HepG2 (cell line): ENCODE data around the gene TTK. TPM values are rescaled to one million over a fixed set of nuclear protein-coding genes. Genes with fewer than 3 reads are reported as not detected.
"Not testable (repeated sequence)": the region's sequence is repeated elsewhere in the genome, so short reads cannot be mapped to it uniquely, and the experiment has no call there.

ENCODE experiments used
- ATAC-seq: fragments of 200-7000 bp; cut with Tn5 transposase; 3 replicates; pipeline ENCODE4 v1.9.1; 2020; ENCODE audit warnings: mild to moderate bottlenecking, moderate library complexity
- BruUV-seq: library from RNA; stranded (reverse); fragments of 400-500 nt; replicated peaks from 2 replicates; lab custom pipeline; 2021; lab: Mats Ljungman, UMichigan
- CTCF ChIA-PET: fragments of 300-600 bp; formaldehyde crosslinking; extraction: SDS; loops from one replicate; lab custom pipeline; 2021; ENCODE audit warnings: low total read pairs, inconsistent platforms, low intra/inter-chr PET ratio; lab: Yijun Ruan, JAX
- POLR2A ChIA-PET: fragments of 350-600 bp; sonication (Branson Sonifier 250); formaldehyde crosslinking; loops from one replicate; lab custom pipeline; 2020; ENCODE audit warnings: antibody characterized with exemption, inconsistent platforms; lab: Yijun Ruan, JAX
- DNase-seq: peaks from one replicate; pipeline ENCODE4 v3.0.0-alpha.2; 2015; ENCODE audit warnings: low spot score
- FAIRE-seq: peaks from 3 replicates; lab custom pipeline; 2011; peaks lifted over from hg19 to GRCh38; lab: Jason Lieb, UNC
- H2AFZ ChIP-seq: one replicate; pipeline ENCODE4 v1.6.1; 2011; ENCODE audit warnings: low read length, inconsistent platforms
- H3K27ac ChIP-seq: fragments of 300-600 bp; 3 replicates; pipeline ENCODE4 v1.8.0; 2011; ENCODE audit warnings: mixed run types, mild to moderate bottlenecking, mixed read lengths, low read length, inconsistent platforms; ENCODE audit not compliant: insufficient read depth; ENCODE audit errors: extremely low read length
- H3K27me3 ChIP-seq, 2 experiments: fragments of 200-600 bp in 1 of 2; 2 replicates in 1 of 2; 3 replicates in 1 of 2; pipeline versions ENCODE4 v1.6.0 to v1.8.0; 2011; ENCODE audit warnings: low read length in 2 of 2, mild to moderate bottlenecking in 2 of 2, moderate library complexity in 2 of 2, inconsistent platforms in 1 of 2; ENCODE audit not compliant: insufficient read depth in 2 of 2, control insufficient read depth in 1 of 2
- H3K36me3 ChIP-seq, 2 experiments: fragments of 200-600 bp in 1 of 2; replicated peaks in 1 of 2; 2 replicates in 1 of 2; 3 replicates in 1 of 2; pipeline versions ENCODE4 v1.5.1 to v1.8.0; 2011; ENCODE audit warnings: low read length in 2 of 2, inconsistent platforms in 1 of 2; ENCODE audit not compliant: insufficient read depth in 2 of 2, control insufficient read depth in 1 of 2
- H3K4me1 ChIP-seq: 2 replicates; pipeline ENCODE4 v1.5.1; 2012; ENCODE audit warnings: low read length, inconsistent platforms; ENCODE audit not compliant: insufficient read depth
- H3K4me2 ChIP-seq: 2 replicates; pipeline ENCODE4 v1.6.0; 2011; ENCODE audit warnings: low read depth, low read length, inconsistent platforms
- H3K4me3 ChIP-seq, 3 experiments: fragments of 200-600 bp in 1 of 3; sonication (generic), shearing (Covaris generic) in 1 of 3; replicated peaks in 1 of 3; 2 replicates each; pipeline ENCODE4 v1.5.1; 2011 to 2016; ENCODE audit warnings: low read length in 3 of 3, inconsistent platforms in 2 of 3, low read depth in 2 of 3, mild to moderate bottlenecking in 2 of 3, control low read depth in 1 of 3, mixed read lengths in 1 of 3; ENCODE audit not compliant: insufficient read depth in 1 of 3
- H3K79me2 ChIP-seq: one replicate; pipeline ENCODE4 v1.6.1; 2011; ENCODE audit warnings: low read length, inconsistent platforms; ENCODE audit not compliant: insufficient read depth
- H3K9ac ChIP-seq: 2 replicates; pipeline ENCODE4 v1.6.0; 2011; ENCODE audit warnings: mild to moderate bottlenecking, low read depth, low read length, inconsistent platforms; ENCODE audit not compliant: insufficient read depth
- H3K9me3 ChIP-seq: 2 replicates; pipeline ENCODE4 v1.5.1; 2012; ENCODE audit warnings: mild to moderate bottlenecking, low read length
- H4K20me1 ChIP-seq: 2 replicates; pipeline ENCODE4 v1.6.0; 2011; ENCODE audit warnings: inconsistent platforms, mild to moderate bottlenecking, low read length, moderate library complexity; ENCODE audit not compliant: insufficient read depth
- CENPBD1 ChIP-seq: sonication (generic); formaldehyde crosslinking; IDR thresholded peaks from 2 replicates; pipeline ENCODE4 v1.8.0; 2022; ENCODE audit warnings: missing genetic modification reagents, low read depth, mild to moderate bottlenecking, borderline replicate concordance
- EED ChIP-seq: sonication (generic); formaldehyde crosslinking; IDR thresholded peaks from 2 replicates; pipeline ENCODE4 v1.5.0; 2020; ENCODE audit warnings: mild to moderate bottlenecking, missing genetic modification reagents
- KMT2B ChIP-seq: IDR thresholded peaks from 2 replicates; pipeline ENCODE4 v1.6.1; 2016; ENCODE audit warnings: missing genetic modification reagents, missing compliant biosample characterization
- LCORL ChIP-seq, 2 experiments: fragments of 450-650 bp in 1 of 2; sonication (generic) in 1 of 2; formaldehyde crosslinking in 1 of 2; IDR thresholded peaks; 2 replicates each; pipeline versions ENCODE4 v1.5.0 to v1.6.1; 2017 to 2020; ENCODE audit warnings: antibody characterized with exemption in 1 of 2, missing genetic modification reagents in 1 of 2
- MAF1 ChIP-seq: sonication (generic); formaldehyde crosslinking; IDR thresholded peaks from 2 replicates; pipeline ENCODE4 v1.5.0; 2020; ENCODE audit warnings: missing genetic modification reagents, borderline replicate concordance
- MAX ChIP-seq: IDR thresholded peaks from 2 replicates; pipeline ENCODE4 v1.6.1; 2012; ENCODE audit warnings: inconsistent platforms
- MBD4 ChIP-seq: IDR thresholded peaks from 2 replicates; pipeline ENCODE4 v1.6.1; 2012; ENCODE audit warnings: low read length, inconsistent platforms, borderline replicate concordance
- PAF1 ChIP-seq: IDR thresholded peaks from 2 replicates; pipeline ENCODE4 v1.6.1; 2016; ENCODE audit warnings: missing genetic modification reagents, missing compliant biosample characterization
- RFX3 ChIP-seq: IDR thresholded peaks from 2 replicates; pipeline ENCODE4 v1.6.1; 2016; ENCODE audit warnings: missing biosample characterization, missing genetic modification reagents
- RFXAP ChIP-seq: sonication (generic); formaldehyde crosslinking; IDR thresholded peaks from 2 replicates; pipeline ENCODE4 v1.4.0; 2020; ENCODE audit warnings: missing genetic modification reagents, borderline replicate concordance
- SMAD1 ChIP-seq: sonication (generic); formaldehyde crosslinking; IDR thresholded peaks from 2 replicates; pipeline ENCODE4 v1.4.0; 2020; ENCODE audit warnings: missing genetic modification reagents, low read depth, mild to moderate bottlenecking, borderline replicate concordance
- SP4 ChIP-seq: sonication (generic); formaldehyde crosslinking; IDR thresholded peaks from 2 replicates; pipeline ENCODE4 v1.8.1; 2023; ENCODE audit warnings: mild to moderate bottlenecking, missing genetic modification reagents
- SPEN ChIP-seq: sonication (generic); formaldehyde crosslinking; IDR thresholded peaks from 2 replicates; pipeline ENCODE4 v1.5.1; 2020; ENCODE audit warnings: low read depth, mild to moderate bottlenecking, missing genetic modification reagents
- ZFP37 ChIP-seq: sonication (generic); formaldehyde crosslinking; IDR thresholded peaks from 2 replicates; pipeline ENCODE4 v1.4.0; 2020; ENCODE audit warnings: missing genetic modification reagents, borderline replicate concordance
- ZKSCAN8 ChIP-seq: IDR thresholded peaks from 2 replicates; pipeline ENCODE4 v1.6.1; 2016; ENCODE audit warnings: borderline replicate concordance, missing genetic modification reagents, missing compliant biosample characterization
- ZNF230 ChIP-seq: sonication (generic); formaldehyde crosslinking; IDR thresholded peaks from 2 replicates; pipeline ENCODE4 v1.4.0; 2020; ENCODE audit warnings: mild to moderate bottlenecking, missing genetic modification reagents
- ZNF414 ChIP-seq: sonication (generic); formaldehyde crosslinking; IDR thresholded peaks from 2 replicates; pipeline ENCODE4 v1.5.0; 2020; ENCODE audit warnings: missing genetic modification reagents
- ZNF549 ChIP-seq: sonication (generic); formaldehyde crosslinking; IDR thresholded peaks from 2 replicates; pipeline ENCODE4 v1.5.0; 2020; ENCODE audit warnings: missing genetic modification reagents
- WGBS: methylation state at CpG from one replicate; pipeline ENCODE4 v1.1.6; 2017; ENCODE audit warnings: low lambda C conversion rate; 5-methylcytosine and 5-hydroxymethylcytosine counted together
- in situ Hi-C: cut with HindIII; loops from 2 replicates; pipeline ENCODE4 v1.10.0; 2017; ENCODE audit warnings: low pct_unique_long_range_greater_than_20kb; ENCODE audit not compliant: extremely low pct_ligation_motif_present
- intact Hi-C: fragments of 100-400 bp; cut with micrococcal nuclease; formaldehyde crosslinking; loops from one replicate; pipeline ENCODE4 v1.10.0; 2022; ENCODE audit not compliant: unreplicated experiment
- polyA plus RNA-seq, 8 experiments: library from polyadenylated mRNA; depleted of rRNA in 3 of 8; stranded (reverse) in 7 of 8; unstranded in 1 of 8; fragments of >200 nt; fragmentation: Illumina TruSeq in 4 of 8; extraction: Trizol in 4 of 8; gene quantifications; 2 replicates each; pipeline versions ENCODE4 v1.2.1 to v1.2.3, GENCODE V29; 2011 to 2016; ENCODE audit warnings: low read depth in 4 of 8, missing spikeins in 1 of 8, mixed read lengths in 1 of 8; ENCODE audit not compliant: insufficient read depth in 1 of 8
- total RNA-seq, 5 experiments: library from RNA; depleted of rRNA; stranded (reverse); fragments of >200 nt; fragmentation: Illumina TruSeq; extraction: Trizol; gene quantifications; 2 replicates each; pipeline ENCODE4 v1.2.3, GENCODE V29; 2016; ENCODE audit warnings: low read depth in 1 of 5

The TTK gene
- total and polyA plus RNA-seq, 2 of the 13 experiments (the other 11 are each of a cell fraction or from before 2014, with no cell fraction given) = 8.6 to 33.2 TPM

- POLR2A ChIA-PET, H3K4me3 ChIP-seq, H3K4me2 ChIP-seq, in situ Hi-C loops, BruUV-seq, H3K4me1 ChIP-seq, H3K9ac ChIP-seq, H4K20me1 ChIP-seq, DNase-seq, FAIRE-seq, ATAC-seq, H3K36me3 ChIP-seq, H3K9me3 ChIP-seq, CTCF ChIA-PET, H3K27ac ChIP-seq, intact Hi-C loops, H3K79me2 ChIP-seq, H3K27me3 ChIP-seq, H2AFZ ChIP-seq: not testable (repeated sequence)
- WGBS = 42% methylated on average over 12 of the region's 19 CpGs
These were observed 66.0 kb downstream of the TTK start for GRCh38 chr6:80070431-80070830.

GRCh38 chr6:80077067-80077466 lies 72.6 kb downstream of the TTK start:
- intact Hi-C loops = no loop called here
- Histone ChIP-seq H3K4me2 (no peak overlapping the region), H4K20me1 (no peaks in the 10 kb centered on the region), H3K9me3 (no peaks in the 10 kb centered on the region), H2AFZ (no peak overlapping the region), H3K9ac (no peak overlapping the region), H3K4me1 (no peaks in the 10 kb centered on the region), H3K36me3 (no peaks in the 10 kb centered on the region), H3K4me3 (no peak overlapping the region), H3K79me2 (no peaks in the 10 kb centered on the region), H3K27me3 (no peaks in the 10 kb centered on the region), H3K27ac (no peak overlapping the region)
- ATAC-seq = no peak
- no TSS peak for BruUV-seq
- in situ Hi-C loops = no loop called here
- 0% methylated on average over 1 of the region's 1 CpG for WGBS
- no peak for FAIRE-seq
- no peak for DNase-seq
- CTCF ChIA-PET = no interaction called here
- POLR2A ChIA-PET = no interaction called here
- TF ChIP-seq CENPBD1 (CRISPR knock-in tag) = no peak
- no peak for TF ChIP-seq MAF1
- no peak for TF ChIP-seq PAF1 (CRISPR knock-in tag)
- TF ChIP-seq RFXAP (CRISPR knock-in tag) = no peak
- TF ChIP-seq SMAD1 (CRISPR knock-in tag) = no peak
- TF ChIP-seq RFX3 (CRISPR knock-in tag) = no peak
- TF ChIP-seq EED (CRISPR knock-in tag) = no peak
- TF ChIP-seq ZFP37 (CRISPR knock-in tag) = no peak
- TF ChIP-seq MBD4 = no peak
- no peak for TF ChIP-seq LCORL (IDR thresholded peaks at IDR 0.05)
- TF ChIP-seq LCORL (CRISPR knock-in tag; IDR thresholded peaks at IDR 0.05) = no peak
- no peak for TF ChIP-seq SP4
- no peak for TF ChIP-seq ZKSCAN8 (CRISPR knock-in tag)
- TF ChIP-seq ZNF230 (CRISPR knock-in tag) = no peak
- no peak for TF ChIP-seq ZNF414
- no peak for TF ChIP-seq SPEN
- no peak for TF ChIP-seq ZNF549 (CRISPR knock-in tag)
- TF ChIP-seq KMT2B (CRISPR knock-in tag) = no peak
- TF ChIP-seq MAX = no peak
